Dermis blood vessel endothelial cell (primary cell): ENCODE data around the gene ZC3H4. TPM values are rescaled to one million over a fixed set of nuclear protein-coding genes. Genes with fewer than 3 reads are reported as not detected.

ENCODE experiments used
- DNase-seq: peaks from one replicate; pipeline ENCODE4 v3.0.0; 2010
- total RNA-seq: library from RNA; depleted of rRNA; stranded (reverse); fragments of >200 nt; gene quantifications from 2 replicates; pipeline ENCODE4 v1.2.3, GENCODE V29; 2014

Gene ZC3H4
- total RNA-seq, 1 donor from 2014 or later, result 11.9 TPM

- no peak for DNase-seq
Observed at GRCh38 chr19:47019431-47020041, 94.0 kb downstream of the ZC3H4 start, which contains the start of gene NPAS1. Gene NPAS1, plus strand, starts transcription at chr19:47019837. Its CDS starts 1,211 bp downstream, at chr19:47021048.

GRCh38 chr19:47018923-47019322 is 94.7 kb downstream of the ZC3H4 start:
- DNase-seq, result no peak

Other genes with a start within 250 kb of the ZC3H4 start
- 0.05 and 0.17 TPM in 2 replicates for gene NPAS1, start 93.9 kb downstream of the ZC3H4 start, total RNA-seq
- gene TMEM160, start 65.2 kb downstream of the ZC3H4 start, total RNA-seq, result 18.8 and 30.6 TPM in 2 replicates
- gene SAE1, start 17.1 kb upstream of the ZC3H4 start, total RNA-seq, result 168 and 236 TPM in 2 replicates
- 24.5 and 26.9 TPM in 2 replicates for gene BBC3, start 117.4 kb upstream of the ZC3H4 start, total RNA-seq
- 3.4 and 4.9 TPM in 2 replicates for gene CCDC9, start 142.7 kb upstream of the ZC3H4 start, total RNA-seq
- 1.1 and 1.5 TPM in 2 replicates for gene INAFM1, start 161.1 kb upstream of the ZC3H4 start, total RNA-seq
- gene C5AR1, start 196.1 kb upstream of the ZC3H4 start, total RNA-seq, result not detected in 2 replicates
- under 0.01 and 0.05 TPM in 2 replicates for gene C5AR2, start 218.4 kb upstream of the ZC3H4 start, total RNA-seq
- gene DHX34, start 235.5 kb upstream of the ZC3H4 start, total RNA-seq, result 10.9 and 12.2 TPM in 2 replicates